ENCODE measurements around the gene ABCG8. TPM values are rescaled to one million over a fixed set of nuclear protein-coding genes. Genes with fewer than 3 reads are reported as not detected.

The ABCG8 gene
- total RNA-seq, 1 donor, result not detected

DNA sequence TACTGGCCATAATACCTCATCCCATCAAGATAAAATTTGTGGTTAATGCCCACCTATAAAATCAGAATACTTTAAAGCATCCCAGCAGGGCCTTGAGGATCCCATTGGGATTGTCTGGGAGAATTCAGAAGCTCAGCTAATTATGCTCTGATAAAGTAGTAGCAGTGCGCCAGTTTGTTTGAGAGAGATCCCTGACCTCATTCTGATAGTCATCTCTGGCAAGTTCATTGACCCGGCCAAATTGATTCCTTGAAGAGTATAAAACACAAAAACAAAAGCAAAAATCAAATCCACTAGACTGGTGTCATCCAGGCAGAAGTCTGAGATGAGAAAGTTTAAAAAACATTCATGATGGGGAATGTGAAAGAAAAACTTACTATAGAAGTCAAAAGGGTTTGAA lies 14.3 kb upstream of the ABCG8 start:
- TF ChIP-seq, protein P1, sequence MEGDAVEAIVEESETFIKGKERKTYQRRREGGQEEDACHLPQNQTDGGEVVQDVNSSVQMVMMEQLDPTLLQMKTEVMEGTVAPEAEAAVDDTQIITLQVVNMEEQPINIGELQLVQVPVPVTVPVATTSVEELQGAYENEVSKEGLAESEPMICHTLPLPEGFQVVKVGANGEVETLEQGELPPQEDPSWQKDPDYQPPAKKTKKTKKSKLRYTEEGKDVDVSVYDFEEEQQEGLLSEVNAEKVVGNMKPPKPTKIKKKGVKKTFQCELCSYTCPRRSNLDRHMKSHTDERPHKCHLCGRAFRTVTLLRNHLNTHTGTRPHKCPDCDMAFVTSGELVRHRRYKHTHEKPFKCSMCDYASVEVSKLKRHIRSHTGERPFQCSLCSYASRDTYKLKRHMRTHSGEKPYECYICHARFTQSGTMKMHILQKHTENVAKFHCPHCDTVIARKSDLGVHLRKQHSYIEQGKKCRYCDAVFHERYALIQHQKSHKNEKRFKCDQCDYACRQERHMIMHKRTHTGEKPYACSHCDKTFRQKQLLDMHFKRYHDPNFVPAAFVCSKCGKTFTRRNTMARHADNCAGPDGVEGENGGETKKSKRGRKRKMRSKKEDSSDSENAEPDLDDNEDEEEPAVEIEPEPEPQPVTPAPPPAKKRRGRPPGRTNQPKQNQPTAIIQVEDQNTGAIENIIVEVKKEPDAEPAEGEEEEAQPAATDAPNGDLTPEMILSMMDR (IDR thresholded peaks at IDR 0.05; ENCODE audit: insufficient read depth, low read depth, low read length), result no peak
- no peak for DNase-seq (ENCODE audit: low read depth)
- no peak overlapping the region for H3K4me3 ChIP-seq (ENCODE audit: low read depth, low read length)

DNA sequence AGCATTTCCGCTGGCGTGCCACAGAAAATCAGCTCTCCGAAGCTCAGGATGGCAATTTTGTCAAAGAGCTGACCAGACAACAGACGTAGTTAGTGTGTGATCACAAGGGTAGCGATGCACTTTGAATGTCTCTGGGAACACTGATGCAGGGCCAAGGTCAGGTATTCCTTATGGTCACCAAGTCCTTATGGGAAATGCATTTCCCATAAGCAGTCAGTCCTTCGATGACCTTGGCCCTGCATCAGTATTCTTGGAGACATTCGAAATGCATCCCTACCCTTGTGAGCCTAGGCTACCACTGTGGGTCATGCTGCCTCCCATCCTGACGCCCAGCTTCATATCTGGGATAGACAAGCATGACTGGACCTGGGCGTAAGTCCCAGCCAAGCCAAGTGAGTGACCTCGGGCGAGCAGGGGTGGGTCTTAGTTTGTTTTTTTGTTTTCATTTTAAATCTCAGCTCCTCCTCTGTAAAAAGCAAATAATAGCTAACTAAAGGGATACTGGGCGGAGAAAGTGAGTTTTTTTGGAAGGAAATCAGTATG lies 13.7 kb upstream of the ABCG8 start:
- no peak for DNase-seq (ENCODE audit: low read depth)
- TF ChIP-seq, protein P1 (IDR thresholded peaks at IDR 0.05; ENCODE audit: insufficient read depth, low read depth, low read length), result no peak

DNA sequence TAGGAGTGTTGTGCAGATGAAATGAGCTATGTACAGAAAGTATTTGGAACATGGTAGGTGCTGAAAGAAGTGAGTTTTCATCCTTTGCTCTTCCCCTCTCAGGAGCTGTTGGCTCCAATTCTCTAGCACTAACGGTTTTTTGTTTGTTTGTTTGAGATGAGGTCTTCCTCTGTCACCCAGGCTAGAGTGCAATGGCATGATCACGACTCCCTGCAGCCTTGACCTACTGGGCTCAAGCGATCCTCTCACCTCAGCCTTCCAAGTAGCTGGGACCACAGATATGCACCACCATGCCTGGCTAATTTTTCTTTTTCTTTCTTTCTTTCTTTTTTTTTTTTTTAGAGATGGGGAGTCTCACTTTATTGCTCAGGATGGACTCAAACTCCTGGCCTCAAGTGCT lies 12.9 kb upstream of the ABCG8 start:
- no peak overlapping the region for H3K4me3 ChIP-seq (ENCODE audit: low read depth, low read length)
- TF ChIP-seq, protein P1 (IDR thresholded peaks at IDR 0.05; ENCODE audit: insufficient read depth, low read depth, low read length), result no peak
- DNase-seq (ENCODE audit: low read depth), result no peak

More for the DNA sequence above, 13.7 kb upstream of the ABCG8 start:
- H3K4me3 ChIP-seq (ENCODE audit: low read depth, low read length), result no peak overlapping the region

DNA sequence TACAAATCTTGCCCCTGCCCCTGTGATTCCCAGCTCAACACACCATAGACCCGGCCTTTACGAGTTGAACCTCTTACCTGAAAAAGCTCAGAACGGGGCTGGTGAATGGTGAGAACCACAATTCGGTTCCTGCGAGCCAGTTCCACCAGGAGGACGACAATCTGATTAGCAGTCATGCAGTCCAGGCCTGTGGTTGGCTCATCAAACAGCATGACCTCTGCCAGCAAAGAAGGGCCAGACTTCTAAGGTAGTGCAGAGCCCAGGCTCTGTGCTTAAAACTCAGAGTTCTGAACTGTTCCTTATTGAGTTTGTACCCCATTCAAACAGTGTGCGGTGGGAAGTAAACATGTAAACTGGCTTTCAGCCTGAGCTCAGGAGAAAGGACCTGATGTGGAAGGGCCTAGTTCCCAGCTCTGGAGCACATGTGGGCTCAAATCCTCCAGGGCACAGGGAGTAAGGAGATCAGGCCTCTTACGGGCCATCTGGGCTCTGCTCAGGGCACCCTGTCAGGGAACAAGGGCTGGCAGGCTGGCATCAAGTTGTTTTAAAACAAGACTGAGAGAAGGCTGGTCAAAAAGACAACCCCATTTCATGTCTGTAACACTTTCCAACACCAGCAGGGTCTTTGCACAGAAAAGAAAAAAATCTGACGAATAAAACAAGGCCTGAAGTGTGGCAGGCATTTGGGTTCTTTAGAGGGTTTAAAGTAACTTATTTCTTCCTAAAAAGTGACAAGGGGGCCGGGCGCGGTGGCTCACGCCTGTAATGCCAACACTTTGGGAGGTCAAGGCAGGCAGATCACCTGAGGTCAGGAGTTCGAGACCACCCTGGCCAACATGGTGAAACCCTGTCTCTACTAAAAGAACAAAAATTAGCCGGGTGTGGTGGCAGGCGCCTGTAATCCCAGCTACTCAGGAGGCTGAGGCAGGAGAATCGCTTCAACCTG lies 12.2 kb upstream of the ABCG8 start:
- no peak overlapping the region for H3K4me3 ChIP-seq (ENCODE audit: low read depth, low read length)
- no peak for DNase-seq (ENCODE audit: low read depth)
- TF ChIP-seq, protein P1 (IDR thresholded peaks at IDR 0.05; ENCODE audit: insufficient read depth, low read depth, low read length), result no peak

DNA sequence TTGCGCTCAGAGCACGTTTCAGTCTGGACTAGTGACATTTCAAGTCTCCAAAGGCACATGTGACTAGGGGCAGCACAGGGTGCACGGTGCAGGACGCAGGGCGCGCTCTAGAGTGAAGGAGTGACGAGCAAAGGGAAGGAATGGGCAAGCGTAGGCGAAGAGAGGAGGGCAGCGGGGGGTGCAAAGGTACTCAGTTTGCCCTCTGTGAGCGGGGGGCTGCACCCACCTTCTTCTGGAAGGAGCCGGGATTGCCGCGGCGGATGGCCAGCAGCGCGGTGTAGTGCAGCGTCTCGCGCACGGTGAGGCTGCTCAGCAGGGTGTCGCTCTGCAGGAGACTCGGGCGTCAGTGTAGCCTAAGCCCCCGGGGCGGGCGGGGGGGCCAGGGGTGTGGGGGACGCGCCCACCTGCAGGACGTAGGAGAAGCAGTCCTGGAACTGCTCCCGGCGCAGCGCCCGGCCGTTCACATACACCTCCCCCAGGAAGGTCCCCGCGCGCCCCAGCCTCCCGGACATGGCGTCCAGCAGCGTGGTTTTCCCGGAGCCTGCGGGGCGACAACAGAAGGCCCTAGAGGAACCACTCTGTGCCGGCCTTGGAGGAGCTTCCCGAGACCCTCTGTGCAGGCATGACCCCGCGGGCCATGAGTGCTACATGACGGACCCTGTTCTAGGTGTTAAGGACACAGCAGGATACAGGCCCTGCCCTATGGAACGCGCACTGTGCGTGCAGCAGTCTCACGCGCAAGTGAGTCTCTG lies 7.1 kb upstream of the ABCG8 start:
- DNase-seq (ENCODE audit: low read depth), result no peak

DNA sequence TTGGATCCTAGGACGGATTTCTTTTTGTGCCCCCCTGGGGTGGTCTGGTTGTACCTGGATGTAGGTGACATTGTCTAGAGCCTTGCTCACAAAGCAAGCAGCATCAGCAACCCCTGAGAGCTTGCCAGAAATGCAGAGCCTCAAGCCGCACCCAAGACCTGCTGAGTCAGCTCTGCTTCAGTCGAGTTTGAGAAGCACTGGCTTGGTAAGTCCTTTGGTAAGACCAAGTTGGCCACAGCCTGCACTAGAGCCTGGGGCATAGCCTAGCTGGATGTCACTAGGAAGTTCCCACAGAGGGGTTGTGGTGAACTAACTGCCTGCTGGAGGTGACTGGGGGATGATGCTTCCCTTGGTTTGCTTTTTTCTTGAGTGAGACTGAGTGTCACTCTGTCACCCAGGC lies 6.3 kb upstream of the ABCG8 start:
- no peak for DNase-seq (ENCODE audit: low read depth)
- TF ChIP-seq, protein P1 (IDR thresholded peaks at IDR 0.05; ENCODE audit: insufficient read depth, low read depth, low read length), result no peak
- no peak overlapping the region for H3K4me3 ChIP-seq (ENCODE audit: low read depth, low read length)

More for the DNA sequence above, 7.1 kb upstream of the ABCG8 start:
- no peak overlapping the region for H3K4me3 ChIP-seq (ENCODE audit: low read depth, low read length)
- TF ChIP-seq, protein P1 (IDR thresholded peaks at IDR 0.05; ENCODE audit: insufficient read depth, low read depth, low read length), result no peak
